ENCODE data around the gene OR2F1. TPM values are rescaled to one million over a fixed set of nuclear protein-coding genes. Genes with fewer than 3 reads are reported as not detected.

The OR2F1 gene
- total and polyA plus RNA-seq, 2 experiments from 2014 or later = not detected

GRCh38 chr7:144011458-144012230, 57.0 kb downstream of the OR2F1 start:
- 81% methylated on average over 5 of the region's 5 CpGs for WGBS (ENCODE audit: low lambda C conversion rate, missing lambda C conversion rate)
- Histone ChIP-seq H3K27me3 (no peaks in the 10 kb centered on the region), H3K4me2 (no peak overlapping the region), H2AFZ (no peak overlapping the region), H4K20me1 (ENCODE audit: insufficient read depth, poor library complexity, severe bottlenecking) (no peaks in the 10 kb centered on the region), H3K4me1 (ENCODE audit: insufficient read depth) (no peaks in the 10 kb centered on the region), H3K9me2 (replicated peaks; ENCODE audit: insufficient read depth) (no peaks in the 10 kb centered on the region), H3K27ac (no peak overlapping the region), H3K9me3 (ENCODE audit: low read depth) (no peaks in the 10 kb centered on the region), H3K36me3 (replicated peaks; ENCODE audit: insufficient read depth, low read depth) (no peaks in the 10 kb centered on the region), H3K4me3 (no peak overlapping the region), H3K79me2 (no peaks in the 10 kb centered on the region)
- TF ChIP-seq EZH2 (IDR thresholded peaks at IDR 0.05; ENCODE audit: borderline replicate concordance) (no peak), CTCF (IDR thresholded peaks at IDR 0.05; ENCODE audit: poor library complexity) (no peak), EZH2phosphoT487 (IDR thresholded peaks at IDR 0.05; ENCODE audit: low read depth, severe bottlenecking, unreplicated experiment) (no peak)
- no peak for DNase-seq (ENCODE audit: low spot score)

Other genes starting within 250 kb of the OR2F1 start
- gene CTAGE6, start 197.1 kb upstream of the OR2F1 start, total RNA-seq = 0.07 TPM in 1 of 2 replicates, not detected in the other
- not detected in 2 replicates for gene CTAGE6, start 197.1 kb upstream of the OR2F1 start, polyA plus RNA-seq
- gene TCAF1, start 52.7 kb upstream of the OR2F1 start, total RNA-seq = 118 and 121 TPM in 2 replicates
- 57.4 and 59.6 TPM in 2 replicates for gene TCAF1, start 52.7 kb upstream of the OR2F1 start, polyA plus RNA-seq
- not detected in 2 replicates for gene OR2F2, start 19.6 kb upstream of the OR2F1 start, total RNA-seq
- not detected in 2 replicates for gene OR2F2, start 19.6 kb upstream of the OR2F1 start, polyA plus RNA-seq
- gene OR6B1, start 45.5 kb downstream of the OR2F1 start, total RNA-seq = not detected in 2 replicates
- gene OR6B1, start 45.5 kb downstream of the OR2F1 start, polyA plus RNA-seq = 0.28 TPM in 1 of 2 replicates, not detected in the other
- 0.44 and 0.77 TPM in 2 replicates for gene OR2A5, start 94.1 kb downstream of the OR2F1 start, total RNA-seq
- gene OR2A5, start 94.1 kb downstream of the OR2F1 start, polyA plus RNA-seq = 0.09 and 0.10 TPM in 2 replicates
- gene OR2A25, start 115.0 kb downstream of the OR2F1 start, total RNA-seq = 0.40 TPM in 1 of 2 replicates, not detected in the other
- not detected in 2 replicates for gene OR2A25, start 115.0 kb downstream of the OR2F1 start, polyA plus RNA-seq
- 0.24 and 1.0 TPM in 2 replicates for gene OR2A12, start 131.4 kb downstream of the OR2F1 start, total RNA-seq
- gene OR2A12, start 131.4 kb downstream of the OR2F1 start, polyA plus RNA-seq = 0.11 and 0.42 TPM in 2 replicates
- gene OR2A2, start 154.7 kb downstream of the OR2F1 start, total RNA-seq = not detected in 2 replicates
- not detected in 2 replicates for gene OR2A2, start 154.7 kb downstream of the OR2F1 start, polyA plus RNA-seq
- 0.27 TPM in 1 of 2 replicates, not detected in the other for gene OR2A14, start 168.3 kb downstream of the OR2F1 start, total RNA-seq
- not detected in 2 replicates for gene OR2A14, start 168.3 kb downstream of the OR2F1 start, polyA plus RNA-seq
- gene CTAGE4, start 228.6 kb downstream of the OR2F1 start, total RNA-seq = 5.5 and 5.8 TPM in 2 replicates
- gene CTAGE4, start 228.6 kb downstream of the OR2F1 start, polyA plus RNA-seq = 2.2 and 2.3 TPM in 2 replicates
- 14.5 and 17.1 TPM in 2 replicates for gene ARHGEF35, start 241.0 kb downstream of the OR2F1 start, total RNA-seq
- 16.4 and 19.3 TPM in 2 replicates for gene ARHGEF35, start 241.0 kb downstream of the OR2F1 start, polyA plus RNA-seq